GM10266 (cell line): ENCODE data around the gene ANO4.
"Not testable (repeated sequence)": the region's sequence is repeated elsewhere in the genome, so short reads cannot be mapped to it uniquely, and the experiment has no call there.

Experiments
- DNase-seq: peaks from one replicate; pipeline ENCODE4 v3.0.0; 2012; ENCODE audit errors: extremely low spot score
- TF ChIP-seq, protein P1 (sequence below): IDR thresholded peaks from 2 replicates; pipeline ENCODE4 v1.5.1; 2012; ENCODE audit warnings: mild to moderate bottlenecking, low read depth; ENCODE audit not compliant: control insufficient read depth, insufficient read depth; ENCODE audit errors: missing control alignments

The ANO4 gene

DNA sequence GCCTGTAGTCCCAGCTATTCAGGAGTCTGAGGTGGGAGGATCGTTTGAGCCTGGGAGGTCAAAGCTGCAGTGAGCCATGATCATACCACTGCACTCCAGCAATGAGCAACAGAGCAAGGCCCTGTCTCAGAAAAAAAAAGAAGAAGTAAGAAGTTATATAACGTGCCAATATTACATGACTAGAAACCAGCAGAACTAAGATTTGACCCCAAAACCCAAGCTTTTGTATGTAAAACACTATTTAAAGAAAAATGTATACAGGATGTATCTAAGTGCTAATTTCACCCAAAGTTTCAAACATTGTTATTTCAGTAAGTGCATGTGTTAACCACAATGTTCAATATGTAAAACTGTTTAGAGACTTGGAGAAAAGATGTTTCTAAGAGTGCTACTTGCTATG, 320.8 kb downstream of the ANO4 start:
- TF ChIP-seq, protein P1, sequence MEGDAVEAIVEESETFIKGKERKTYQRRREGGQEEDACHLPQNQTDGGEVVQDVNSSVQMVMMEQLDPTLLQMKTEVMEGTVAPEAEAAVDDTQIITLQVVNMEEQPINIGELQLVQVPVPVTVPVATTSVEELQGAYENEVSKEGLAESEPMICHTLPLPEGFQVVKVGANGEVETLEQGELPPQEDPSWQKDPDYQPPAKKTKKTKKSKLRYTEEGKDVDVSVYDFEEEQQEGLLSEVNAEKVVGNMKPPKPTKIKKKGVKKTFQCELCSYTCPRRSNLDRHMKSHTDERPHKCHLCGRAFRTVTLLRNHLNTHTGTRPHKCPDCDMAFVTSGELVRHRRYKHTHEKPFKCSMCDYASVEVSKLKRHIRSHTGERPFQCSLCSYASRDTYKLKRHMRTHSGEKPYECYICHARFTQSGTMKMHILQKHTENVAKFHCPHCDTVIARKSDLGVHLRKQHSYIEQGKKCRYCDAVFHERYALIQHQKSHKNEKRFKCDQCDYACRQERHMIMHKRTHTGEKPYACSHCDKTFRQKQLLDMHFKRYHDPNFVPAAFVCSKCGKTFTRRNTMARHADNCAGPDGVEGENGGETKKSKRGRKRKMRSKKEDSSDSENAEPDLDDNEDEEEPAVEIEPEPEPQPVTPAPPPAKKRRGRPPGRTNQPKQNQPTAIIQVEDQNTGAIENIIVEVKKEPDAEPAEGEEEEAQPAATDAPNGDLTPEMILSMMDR, result no peak
- no peak for DNase-seq

DNA sequence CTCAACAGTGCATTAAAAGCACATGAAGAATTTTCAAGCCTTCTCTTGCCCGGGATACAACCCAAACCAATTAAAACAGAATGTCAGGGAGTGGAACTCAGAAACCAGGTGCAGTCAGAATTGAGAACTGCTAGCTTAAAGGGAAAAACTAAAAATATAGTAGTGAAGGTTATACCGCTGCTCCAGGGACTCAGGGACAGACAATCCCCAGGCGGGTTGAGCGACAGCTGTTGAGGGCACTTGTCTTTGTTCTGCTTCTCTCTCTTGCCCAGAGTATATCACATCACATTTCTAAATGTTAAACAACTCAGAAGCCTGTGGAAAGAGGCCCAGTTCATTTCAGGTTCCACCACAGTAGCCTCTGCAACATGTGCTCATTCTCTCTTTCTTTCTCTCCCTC, 322.3 kb downstream of the ANO4 start:
- no peak for DNase-seq
- TF ChIP-seq, protein P1, result no peak

DNA sequence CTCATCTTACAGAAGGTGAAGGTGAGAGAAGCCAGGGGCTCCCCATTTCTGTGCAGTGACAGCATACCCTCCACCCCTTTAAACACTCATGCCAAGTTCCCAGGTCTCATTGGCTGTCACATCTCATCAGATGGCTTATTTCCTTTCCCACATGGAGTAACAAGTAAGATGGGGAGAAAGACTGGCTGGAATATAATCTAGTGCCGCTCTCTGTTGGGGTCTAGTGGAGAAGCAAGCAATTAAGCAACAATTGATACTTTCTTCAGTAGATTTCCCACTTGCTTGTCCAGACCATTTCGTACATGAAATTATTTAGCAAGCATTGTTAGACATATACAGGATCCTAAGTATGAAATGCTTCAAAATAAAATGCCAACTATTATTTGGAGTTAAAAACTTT, 323.3 kb downstream of the ANO4 start:
- no peak for DNase-seq
- TF ChIP-seq, protein P1, result no peak

DNA sequence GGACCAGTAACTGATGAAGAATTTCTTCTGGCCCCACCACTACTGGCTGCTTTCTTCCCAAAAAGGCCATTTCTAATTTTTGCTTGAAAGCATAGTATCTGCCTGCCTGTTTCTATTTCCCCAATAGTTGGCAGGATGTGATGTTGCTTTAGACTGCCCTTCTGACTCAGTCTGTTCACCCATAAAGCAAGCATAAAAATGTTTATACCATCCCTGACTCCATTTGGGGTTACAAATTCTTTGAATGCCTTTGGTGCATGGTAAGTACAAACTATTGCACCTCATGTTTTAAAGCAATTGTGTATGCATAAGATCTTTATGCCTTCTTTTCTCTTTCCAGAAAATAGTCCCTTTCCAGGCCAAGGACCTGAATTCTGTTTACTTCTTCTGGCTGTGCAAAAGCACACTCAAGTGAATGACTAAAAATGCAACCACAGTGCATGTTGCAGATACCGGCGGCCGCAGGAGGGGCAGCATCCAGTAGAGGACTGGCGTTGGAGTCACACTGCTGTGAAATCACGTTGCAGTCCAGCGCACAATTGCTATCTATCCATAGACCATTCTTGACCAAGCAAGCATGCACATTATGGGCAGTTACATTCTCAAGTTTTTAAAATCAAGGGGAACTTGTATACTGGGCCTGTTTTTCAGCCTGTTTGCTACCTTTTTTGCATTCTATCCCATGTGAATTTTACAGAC, 333.1 kb downstream of the ANO4 start:
- DNase-seq, result no peak
- TF ChIP-seq, protein P1, result no peak

DNA sequence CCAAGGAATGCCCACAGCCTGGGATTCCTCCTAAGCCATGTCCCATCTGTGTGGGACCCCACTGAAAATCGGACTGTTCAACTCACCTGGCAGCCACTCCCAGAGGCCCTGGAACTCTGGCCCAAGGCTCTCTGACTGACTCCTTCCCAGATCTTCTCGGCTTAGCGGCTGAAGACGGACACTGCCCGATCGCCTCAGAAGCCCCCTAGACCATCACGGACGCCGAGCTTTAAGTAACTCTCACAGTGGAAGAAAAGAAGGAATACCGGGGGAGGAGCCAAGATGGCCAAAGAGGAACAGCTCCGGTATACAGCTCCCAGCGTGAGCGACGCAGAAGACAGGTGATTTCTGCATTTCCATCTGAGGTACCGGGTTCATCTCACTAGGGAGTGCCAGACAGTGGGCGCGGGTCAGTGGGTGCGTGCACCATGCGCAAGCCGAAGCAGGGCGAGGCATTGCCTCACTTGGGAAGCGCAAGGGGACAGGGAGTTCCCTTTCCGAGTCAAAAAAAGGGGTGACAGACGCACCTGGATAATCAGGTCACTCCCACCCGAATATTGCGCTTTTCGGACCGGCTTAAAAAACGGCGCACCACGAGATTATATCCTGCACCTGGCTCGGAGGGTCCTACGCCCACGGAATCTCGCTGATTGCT, 351.3 kb downstream of the ANO4 start:
- DNase-seq, result not testable (repeated sequence)

DNA sequence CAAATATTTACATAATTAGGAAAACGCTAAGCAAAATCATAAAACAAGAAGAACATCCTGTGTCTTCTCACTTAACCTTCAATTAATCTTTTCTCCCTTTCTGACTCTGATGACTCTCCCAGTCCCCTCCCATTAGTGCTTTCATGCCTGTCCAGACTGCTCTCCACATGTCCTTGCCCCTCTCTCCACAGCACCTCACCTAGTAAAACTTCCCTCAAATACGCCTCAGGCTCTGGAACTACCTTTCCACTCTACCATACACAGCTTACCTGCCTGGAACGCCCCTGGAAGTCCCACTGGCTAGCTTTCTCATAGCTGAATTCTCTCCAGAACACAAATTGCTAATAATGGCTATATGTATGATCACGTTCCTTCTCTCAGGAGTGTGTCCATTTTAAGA, 370.7 kb downstream of the ANO4 start:
- DNase-seq, result no peak
- TF ChIP-seq, protein P1, result no peak

DNA sequence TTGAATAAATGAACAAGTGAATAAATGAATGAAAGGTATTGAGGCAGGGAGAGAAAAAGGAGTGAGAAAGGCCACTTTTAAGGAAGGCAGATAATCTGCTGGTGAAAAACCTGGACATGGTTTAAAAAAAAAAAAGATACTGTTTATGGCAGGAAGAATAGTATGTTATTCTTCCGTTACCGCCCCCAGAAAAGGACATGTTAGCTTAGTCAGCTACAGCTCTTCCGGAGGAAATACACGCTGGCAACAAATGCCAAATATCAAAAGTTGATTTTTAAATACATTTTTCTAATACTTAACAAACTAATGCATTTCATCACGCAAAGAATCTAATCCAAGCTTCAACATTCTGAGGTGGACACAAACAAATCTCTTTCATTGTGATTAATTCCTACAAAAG, 372.3 kb downstream of the ANO4 start:
- DNase-seq, result no peak
- TF ChIP-seq, protein P1, result no peak
